NCI-H2196 (cell line): ENCODE results near the gene COMMD1.
A peak's percentile ranks its signal among the peaks of the same experiment; 100 is the strongest.
"Not testable (repeated sequence)": the region's sequence is repeated elsewhere in the genome, so short reads cannot be mapped to it uniquely, and the experiment has no call there.

Experiments used
- DNase-seq: peaks from one replicate; lab custom pipeline; 2025; ENCODE audit not compliant: unreplicated experiment; lab: John Stamatoyannopoulos, UW

The COMMD1 gene

GRCh38 chr2:61962095-61962984 lies 56.9 kb downstream of the COMMD1 start:
- no peak for DNase-seq

GRCh38 chr2:61966087-61966727 lies 60.7 kb downstream of the COMMD1 start:
- DNase-seq: no peak

GRCh38 chr2:61967262-61967661 lies 61.8 kb downstream of the COMMD1 start:
- DNase-seq: no peak

GRCh38 chr2:61969376-61969775 lies 63.9 kb downstream of the COMMD1 start:
- peak; percentile 2 for DNase-seq

GRCh38 chr2:61970807-61971556 lies 65.5 kb downstream of the COMMD1 start:
- no peak for DNase-seq

- peak; percentile 7 for DNase-seq
Measured at GRCh38 chr2:61978522-61978921, 73.0 kb downstream of the COMMD1 start.

- DNase-seq: no peak
Measured at GRCh38 chr2:61980758-61981157, 75.3 kb downstream of the COMMD1 start.

GRCh38 chr2:61984682-61985081 lies 79.2 kb downstream of the COMMD1 start:
- no peak for DNase-seq

- DNase-seq: no peak
Measured at GRCh38 chr2:61988462-61989366, 83.2 kb downstream of the COMMD1 start.

GRCh38 chr2:61993422-61994024 lies 88.0 kb downstream of the COMMD1 start:
- DNase-seq: peak; percentile 31

- DNase-seq: no peak
Measured at GRCh38 chr2:61994531-61994930, 89.1 kb downstream of the COMMD1 start.

GRCh38 chr2:61995065-61995464 lies 89.6 kb downstream of the COMMD1 start:
- DNase-seq: no peak

GRCh38 chr2:61995515-61995914 lies 90.0 kb downstream of the COMMD1 start:
- DNase-seq: no peak

GRCh38 chr2:61998426-61998825 lies 93.0 kb downstream of the COMMD1 start:
- no peak for DNase-seq

- no peak for DNase-seq
Measured at GRCh38 chr2:62000538-62000937, 95.1 kb downstream of the COMMD1 start.

GRCh38 chr2:62001431-62001830 lies 96.0 kb downstream of the COMMD1 start:
- DNase-seq: no peak

GRCh38 chr2:62004428-62004827 lies 99.0 kb downstream of the COMMD1 start:
- not testable (repeated sequence) for DNase-seq

GRCh38 chr2:62007555-62007954 lies 102.1 kb downstream of the COMMD1 start:
- no peak for DNase-seq

GRCh38 chr2:62010632-62011256 lies 105.3 kb downstream of the COMMD1 start:
- DNase-seq: no peak

GRCh38 chr2:62013641-62014040 lies 108.2 kb downstream of the COMMD1 start:
- DNase-seq: no peak
